ENCODE data around the gene C12orf57. TPM values are rescaled to one million over a fixed set of nuclear protein-coding genes. Genes with fewer than 3 reads are reported as not detected.

The C12orf57 gene
- polyA plus RNA-seq, 4 donors: 119 to 379 (median 273) TPM

- peak; percentile 79 to 91 for DNase-seq
- H3K27me3 ChIP-seq (ENCODE audit: control insufficient read depth in 3 of 3, insufficient read depth in 3 of 3, low read length in 3 of 3): no peaks in the 10 kb centered on the region
- 3 to 12% (median 5%) methylated on average over 16 of the region's 16 CpGs for WGBS, 3 donors
- H3K9me3 ChIP-seq (ENCODE audit: control insufficient read depth in 2 of 2, insufficient read depth in 1 of 2, low read depth in 1 of 2, low read length in 1 of 2): no peaks in the 10 kb centered on the region
- peaks cover 0 to 42% (median 2%) of the 10 kb centered on the region in 3 donors for H3K4me1 ChIP-seq (ENCODE audit: control insufficient read depth in 3 of 3, insufficient read depth in 2 of 3, low read depth in 1 of 3, low read length in 2 of 3)
- H3K4me3 ChIP-seq (ENCODE audit: low read depth in 1 of 3, low read length in 3 of 3): peak overlapping the region in 2 of 3 donors; percentile 74 to 88
- peaks cover 4 to 71% (median 5%) of the 10 kb centered on the region in 3 donors for H3K36me3 ChIP-seq (ENCODE audit: control insufficient read depth in 3 of 3, insufficient read depth in 2 of 3, low read depth in 1 of 3, low read length in 3 of 3)
- peak overlapping the region; percentile 98 to 99 (median 98) for H3K27ac ChIP-seq (ENCODE audit: low read depth in 1 of 3, low read length in 2 of 3)
- no peak for FAIRE-seq
Measured at GRCh38 chr12:6961695-6962284, 18.0 kb downstream of the C12orf57 start.

- Histone ChIP-seq H3K4me1 (ENCODE audit: control insufficient read depth in 3 of 3, insufficient read depth in 2 of 3, low read depth in 1 of 3, low read length in 2 of 3) (peaks cover 0 to 49% (median 2%) of the 10 kb centered on the region in 3 donors), H3K4me3 (ENCODE audit: low read depth in 1 of 3, low read length in 3 of 3) (peak overlapping the region; percentile 64 to 88 (median 74)), H3K27ac (ENCODE audit: low read depth in 1 of 3, low read length in 2 of 3) (peak overlapping the region; percentile 98 to 99 (median 98)), H3K9me3 (ENCODE audit: control insufficient read depth in 2 of 2, insufficient read depth in 1 of 2, low read depth in 1 of 2, low read length in 1 of 2) (no peaks in the 10 kb centered on the region), H3K27me3 (ENCODE audit: control insufficient read depth in 3 of 3, insufficient read depth in 3 of 3, low read length in 3 of 3) (no peaks in the 10 kb centered on the region), H3K36me3 (ENCODE audit: control insufficient read depth in 3 of 3, insufficient read depth in 2 of 3, low read depth in 1 of 3, low read length in 3 of 3) (peaks cover 5 to 71% (median 7%) of the 10 kb centered on the region in 3 donors)
- no peak for FAIRE-seq
- peak in 1 of 2 donors; percentile 95 for DNase-seq
- WGBS, 3 donors: 17 to 47% (median 25%) methylated on average over 22 to 25 of the region's 25 CpGs
Measured at GRCh38 chr12:6962285-6963015, 18.6 kb downstream of the C12orf57 start.

DNA sequence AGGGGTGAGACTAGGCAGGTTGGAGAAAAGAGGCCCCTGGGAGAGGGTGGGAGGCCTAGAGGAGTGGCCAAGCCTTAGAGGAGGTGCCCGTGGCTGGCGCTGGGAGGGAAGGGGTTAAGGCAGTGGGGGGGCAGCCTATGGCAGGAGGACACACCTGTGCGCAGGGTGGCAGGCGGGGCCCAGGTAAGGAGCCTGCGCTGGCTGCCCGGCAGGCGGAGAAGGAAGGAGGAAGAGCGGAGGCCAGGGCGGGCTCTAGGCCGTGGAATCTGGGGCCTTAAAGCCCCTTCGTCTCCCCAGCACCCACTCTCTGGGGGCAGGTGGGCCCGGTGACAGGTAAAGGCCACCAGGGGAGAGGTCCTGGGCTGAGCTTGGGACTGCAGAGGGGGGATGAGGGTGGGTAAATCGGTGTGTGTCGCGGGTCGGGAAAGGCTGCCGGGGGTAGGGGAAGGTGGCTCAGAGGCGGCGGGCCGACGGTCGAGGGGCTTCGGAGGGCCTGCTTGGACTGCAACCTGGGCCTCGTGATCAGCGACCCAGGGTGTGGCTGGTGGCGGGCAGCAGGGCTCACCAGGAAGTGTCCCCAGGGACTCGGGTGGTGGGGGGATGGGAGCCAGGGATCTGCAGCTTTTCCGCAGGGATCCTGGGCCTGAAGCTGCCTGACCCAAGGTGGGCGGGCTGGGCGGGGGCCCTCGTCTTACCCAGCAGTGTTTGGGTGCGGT, 19.4 kb downstream of the C12orf57 start:
- peak overlapping the region; percentile 98 to 99 (median 98) for H3K27ac ChIP-seq (ENCODE audit: low read depth in 1 of 3, low read length in 2 of 3)
- peak overlapping the region; percentile 64 to 88 (median 74) for H3K4me3 ChIP-seq (ENCODE audit: low read depth in 1 of 3, low read length in 3 of 3)
- WGBS, 3 donors: 21 to 61% (median 38%) methylated on average over 29 to 32 of the region's 32 CpGs
- no peaks in the 10 kb centered on the region for H3K9me3 ChIP-seq (ENCODE audit: control insufficient read depth in 2 of 2, insufficient read depth in 1 of 2, low read depth in 1 of 2, low read length in 1 of 2)
- peak; percentile 95 to 97 for DNase-seq
- no peaks in the 10 kb centered on the region for H3K27me3 ChIP-seq (ENCODE audit: control insufficient read depth in 3 of 3, insufficient read depth in 3 of 3, low read length in 3 of 3)
- H3K4me1 ChIP-seq (ENCODE audit: control insufficient read depth in 3 of 3, insufficient read depth in 2 of 3, low read depth in 1 of 3, low read length in 2 of 3): peaks cover 0 to 54% (median 4%) of the 10 kb centered on the region in 3 donors
- no peak for FAIRE-seq
- H3K36me3 ChIP-seq (ENCODE audit: control insufficient read depth in 3 of 3, insufficient read depth in 2 of 3, low read depth in 1 of 3, low read length in 3 of 3): peaks cover 5 to 71% (median 8%) of the 10 kb centered on the region in 3 donors

DNA sequence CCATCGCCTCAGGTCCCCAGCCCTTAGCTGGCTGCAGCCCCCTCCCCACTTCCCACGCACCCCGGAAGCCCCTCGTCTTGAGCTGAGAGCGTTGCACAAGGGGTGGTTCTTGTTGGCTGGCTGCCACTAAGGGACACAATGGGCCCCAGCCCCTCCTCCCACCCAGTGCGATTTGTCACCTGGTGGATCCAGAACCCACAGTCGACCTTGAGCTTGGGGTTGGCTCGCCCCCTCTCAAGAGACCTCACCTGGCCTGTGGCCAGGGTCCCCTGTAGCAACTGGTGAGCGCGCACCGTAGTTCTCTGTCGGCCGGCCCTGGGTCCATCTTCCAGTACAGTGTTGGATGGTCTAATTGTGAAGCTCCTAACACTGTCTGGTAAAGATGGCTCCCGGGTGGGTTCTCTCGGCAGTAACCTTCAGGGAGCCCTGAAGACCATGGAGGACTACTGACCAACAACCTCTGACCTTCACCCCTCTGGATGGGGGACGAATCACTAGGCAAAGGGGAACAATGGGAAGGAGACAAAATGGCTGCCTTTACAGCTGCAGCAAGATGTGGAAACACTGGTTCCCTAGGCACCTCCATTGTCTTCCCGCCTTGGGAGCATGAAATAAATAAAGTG, 20.1 kb downstream of the C12orf57 start:
- H3K9me3 ChIP-seq (ENCODE audit: control insufficient read depth in 2 of 2, insufficient read depth in 1 of 2, low read depth in 1 of 2, low read length in 1 of 2): no peaks in the 10 kb centered on the region
- peaks cover 5 to 71% (median 8%) of the 10 kb centered on the region in 3 donors for H3K36me3 ChIP-seq (ENCODE audit: control insufficient read depth in 3 of 3, insufficient read depth in 2 of 3, low read depth in 1 of 3, low read length in 3 of 3)
- peaks cover 0 to 62% (median 6%) of the 10 kb centered on the region in 3 donors for H3K4me1 ChIP-seq (ENCODE audit: control insufficient read depth in 3 of 3, insufficient read depth in 2 of 3, low read depth in 1 of 3, low read length in 2 of 3)
- DNase-seq: peak; percentile 46 to 80
- peak overlapping the region; percentile 64 to 88 (median 74) for H3K4me3 ChIP-seq (ENCODE audit: low read depth in 1 of 3, low read length in 3 of 3)
- peak overlapping the region; percentile 98 to 99 (median 98) for H3K27ac ChIP-seq (ENCODE audit: low read depth in 1 of 3, low read length in 2 of 3)
- WGBS, 3 donors: 12 to 58% (median 37%) methylated on average over 17 of the region's 17 CpGs
- no peak for FAIRE-seq
- no peaks in the 10 kb centered on the region for H3K27me3 ChIP-seq (ENCODE audit: control insufficient read depth in 3 of 3, insufficient read depth in 3 of 3, low read length in 3 of 3)

GRCh38 chr12:6964605-6965025, 20.8 kb downstream of the C12orf57 start:
- no peak for DNase-seq
- peaks cover 0 to 67% (median 6%) of the 10 kb centered on the region in 3 donors for H3K4me1 ChIP-seq (ENCODE audit: control insufficient read depth in 3 of 3, insufficient read depth in 2 of 3, low read depth in 1 of 3, low read length in 2 of 3)
- 14 to 55% (median 33%) methylated on average over 8 of the region's 8 CpGs for WGBS, 3 donors

GRCh38 chr12:6965026-6965661, 21.3 kb downstream of the C12orf57 start:
- 5 to 18% (median 7%) methylated on average over 12 of the region's 12 CpGs for WGBS, 3 donors
- Histone ChIP-seq H3K36me3 (ENCODE audit: control insufficient read depth in 3 of 3, insufficient read depth in 2 of 3, low read depth in 1 of 3, low read length in 3 of 3) (peaks cover 5 to 62% (median 8%) of the 10 kb centered on the region in 3 donors), H3K9me3 (ENCODE audit: control insufficient read depth in 2 of 2, insufficient read depth in 1 of 2, low read depth in 1 of 2, low read length in 1 of 2) (no peaks in the 10 kb centered on the region), H3K4me3 (ENCODE audit: low read depth in 1 of 3, low read length in 3 of 3) (peak overlapping the region in 2 of 3 donors; percentile 74 to 88), H3K4me1 (ENCODE audit: control insufficient read depth in 3 of 3, insufficient read depth in 2 of 3, low read depth in 1 of 3, low read length in 2 of 3) (peaks cover 0 to 67% (median 6%) of the 10 kb centered on the region in 3 donors), H3K27ac (ENCODE audit: low read depth in 1 of 3, low read length in 2 of 3) (peak overlapping the region; percentile 98 to 99 (median 98)), H3K27me3 (ENCODE audit: control insufficient read depth in 3 of 3, insufficient read depth in 3 of 3, low read length in 3 of 3) (no peaks in the 10 kb centered on the region)
- DNase-seq: peak; percentile 96 to 98
- no peak for FAIRE-seq

More at GRCh38 chr12:6964605-6965025, 20.8 kb downstream of the C12orf57 start:
- peak overlapping the region; percentile 98 to 99 (median 98) for H3K27ac ChIP-seq (ENCODE audit: low read depth in 1 of 3, low read length in 2 of 3)
- H3K9me3 ChIP-seq (ENCODE audit: control insufficient read depth in 2 of 2, insufficient read depth in 1 of 2, low read depth in 1 of 2, low read length in 1 of 2): no peaks in the 10 kb centered on the region
- no peaks in the 10 kb centered on the region for H3K27me3 ChIP-seq (ENCODE audit: control insufficient read depth in 3 of 3, insufficient read depth in 3 of 3, low read length in 3 of 3)
- H3K4me3 ChIP-seq (ENCODE audit: low read depth in 1 of 3, low read length in 3 of 3): peak overlapping the region in 2 of 3 donors; percentile 74 to 88
- H3K36me3 ChIP-seq (ENCODE audit: control insufficient read depth in 3 of 3, insufficient read depth in 2 of 3, low read depth in 1 of 3, low read length in 3 of 3): peaks cover 5 to 65% (median 8%) of the 10 kb centered on the region in 3 donors
- FAIRE-seq: no peak

DNA sequence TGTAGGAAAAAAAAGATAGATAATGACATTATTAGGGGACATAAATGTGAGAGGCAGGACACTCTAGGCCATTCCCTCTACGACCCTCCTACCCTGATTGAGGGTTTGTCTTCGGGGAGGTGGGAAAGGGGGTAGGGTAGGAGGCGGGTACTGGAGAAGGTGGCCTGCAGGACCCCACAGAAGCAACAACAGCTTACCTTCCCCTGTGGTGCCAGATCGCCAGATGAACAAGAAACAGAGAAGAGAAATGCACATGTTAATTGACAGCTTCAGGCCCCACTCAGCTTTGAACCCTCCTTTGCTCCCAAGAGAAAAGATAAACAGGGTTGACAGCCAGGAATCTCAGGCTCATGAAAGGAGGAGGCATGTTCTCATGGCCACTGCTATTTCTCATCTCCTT, 21.9 kb downstream of the C12orf57 start:
- H3K4me3 ChIP-seq (ENCODE audit: low read depth in 1 of 3, low read length in 3 of 3): peak overlapping the region in 2 of 3 donors; percentile 5 to 17
- 24 to 52% (median 48%) methylated on average over 4 of the region's 4 CpGs for WGBS, 3 donors
- FAIRE-seq: no peak

More for the DNA sequence above, 21.9 kb downstream of the C12orf57 start:
- no peak for DNase-seq
- Histone ChIP-seq H3K4me1 (ENCODE audit: control insufficient read depth in 3 of 3, insufficient read depth in 2 of 3, low read depth in 1 of 3, low read length in 2 of 3) (peaks cover 0 to 67% (median 6%) of the 10 kb centered on the region in 3 donors), H3K36me3 (ENCODE audit: control insufficient read depth in 3 of 3, insufficient read depth in 2 of 3, low read depth in 1 of 3, low read length in 3 of 3) (peaks cover 5 to 56% (median 8%) of the 10 kb centered on the region in 3 donors), H3K27ac (ENCODE audit: low read depth in 1 of 3, low read length in 2 of 3) (peak overlapping the region; percentile 79 to 99 (median 98)), H3K9me3 (ENCODE audit: control insufficient read depth in 2 of 2, insufficient read depth in 1 of 2, low read depth in 1 of 2, low read length in 1 of 2) (no peaks in the 10 kb centered on the region), H3K27me3 (ENCODE audit: control insufficient read depth in 3 of 3, insufficient read depth in 3 of 3, low read length in 3 of 3) (no peaks in the 10 kb centered on the region)
